T-helper 1 cell treated with Interleukin-12 subunit alpha and Interleukin-12 subunit beta and Interleukin-4 antibody, amounts not matched to agents 30 μg/mL and 1 μg/mL, for 36 hours (primary cell): ENCODE results near the gene LTB4R.
"Not testable (repeated sequence)": the region's sequence is repeated elsewhere in the genome, so short reads cannot be mapped to it uniquely, and the experiment has no call there.

Source experiments
- H3K27ac Mint-ChIP-seq: one replicate; pipeline ENCODE4 v1.8.0; 2021; ENCODE audit warnings: mild to moderate bottlenecking, mixed read lengths
- H3K27me3 Mint-ChIP-seq: one replicate; pipeline ENCODE4 v1.8.0; 2021; ENCODE audit warnings: low read depth, mixed read lengths
- H3K36me3 Mint-ChIP-seq: one replicate; pipeline ENCODE4 v1.8.0; 2021; ENCODE audit warnings: low read depth, mixed read lengths
- H3K4me1 Mint-ChIP-seq: one replicate; pipeline ENCODE4 v1.8.0; 2021; ENCODE audit warnings: low read depth, mixed read lengths
- H3K4me3 Mint-ChIP-seq: one replicate; pipeline ENCODE4 v1.8.0; 2021; ENCODE audit warnings: mild to moderate bottlenecking, moderate library complexity, mixed read lengths
- H3K9me3 Mint-ChIP-seq: one replicate; pipeline ENCODE4 v1.8.0; 2021; ENCODE audit warnings: mixed read lengths

The LTB4R gene

DNA sequence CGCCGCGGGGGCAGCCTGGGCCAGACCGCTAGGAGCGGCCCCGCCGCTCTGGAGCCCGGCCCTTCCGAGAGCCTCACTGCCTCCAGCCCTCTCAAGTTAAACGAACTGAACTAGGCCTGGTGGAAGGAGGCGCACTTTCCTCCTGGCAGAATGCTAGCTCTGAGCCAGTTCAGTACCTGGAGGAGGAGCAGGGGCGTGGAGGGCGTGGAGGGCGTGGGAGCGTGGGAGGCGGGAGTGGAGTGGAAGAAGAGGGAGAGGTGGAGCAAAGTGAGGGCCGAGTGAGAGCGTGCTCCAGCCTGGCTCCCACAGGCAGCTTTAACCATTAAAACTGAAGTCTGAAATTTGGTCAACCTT is 5.3 kb downstream of the LTB4R start:
- Mint-ChIP-seq H3K27me3 (peaks cover 11% of the 10 kb centered on the region), H3K4me1 (peaks cover 48% of the 10 kb centered on the region), H3K9me3 (no peaks in the 10 kb centered on the region), H3K36me3 (peaks cover 18% of the 10 kb centered on the region), H3K4me3 (no peak overlapping the region), H3K27ac (no peak overlapping the region)

DNA sequence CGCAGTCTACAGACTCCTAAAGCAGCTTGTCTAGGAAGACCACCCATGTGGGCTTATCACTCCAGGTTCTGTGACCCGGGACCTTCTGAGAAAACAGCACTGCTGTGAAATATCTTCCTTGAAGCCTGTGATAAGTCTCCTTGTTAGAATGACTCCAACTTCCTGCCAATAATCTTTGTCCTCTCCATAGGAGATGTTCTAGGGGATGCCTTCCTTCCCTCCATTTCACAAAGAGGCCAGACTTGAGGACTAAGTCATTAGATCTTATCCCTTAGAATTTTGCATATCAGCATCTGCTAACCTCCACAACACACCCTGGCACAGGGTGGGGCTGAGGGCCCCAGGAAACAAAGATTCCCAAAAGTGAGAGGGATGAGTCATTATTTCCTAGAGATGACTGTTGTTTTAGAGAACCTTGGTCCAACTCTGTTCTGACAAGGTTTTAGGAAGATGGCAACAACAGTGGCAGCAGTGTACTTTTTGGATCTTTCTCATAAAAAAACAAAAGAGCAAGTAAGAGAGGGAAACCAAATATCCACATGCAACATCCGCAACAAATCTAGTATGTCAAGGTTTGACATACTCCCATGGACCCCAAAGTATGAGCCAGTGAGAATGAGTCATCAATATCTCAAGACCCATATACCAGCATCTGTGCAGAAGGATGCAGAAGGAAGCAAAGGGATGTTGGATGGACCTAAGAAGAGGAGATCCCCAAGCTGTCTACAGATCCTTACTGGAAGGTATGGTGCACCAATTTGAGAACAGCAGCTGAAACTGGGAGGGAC is 6.0 kb downstream of the LTB4R start:
- peaks cover 41% of the 10 kb centered on the region for H3K4me1 Mint-ChIP-seq
- peaks cover 11% of the 10 kb centered on the region for H3K27me3 Mint-ChIP-seq
- H3K9me3 Mint-ChIP-seq: no peaks in the 10 kb centered on the region
- peaks cover 11% of the 10 kb centered on the region for H3K36me3 Mint-ChIP-seq
- H3K4me3 Mint-ChIP-seq: peak overlapping the region; percentile 11
- H3K27ac Mint-ChIP-seq: no peak overlapping the region

DNA sequence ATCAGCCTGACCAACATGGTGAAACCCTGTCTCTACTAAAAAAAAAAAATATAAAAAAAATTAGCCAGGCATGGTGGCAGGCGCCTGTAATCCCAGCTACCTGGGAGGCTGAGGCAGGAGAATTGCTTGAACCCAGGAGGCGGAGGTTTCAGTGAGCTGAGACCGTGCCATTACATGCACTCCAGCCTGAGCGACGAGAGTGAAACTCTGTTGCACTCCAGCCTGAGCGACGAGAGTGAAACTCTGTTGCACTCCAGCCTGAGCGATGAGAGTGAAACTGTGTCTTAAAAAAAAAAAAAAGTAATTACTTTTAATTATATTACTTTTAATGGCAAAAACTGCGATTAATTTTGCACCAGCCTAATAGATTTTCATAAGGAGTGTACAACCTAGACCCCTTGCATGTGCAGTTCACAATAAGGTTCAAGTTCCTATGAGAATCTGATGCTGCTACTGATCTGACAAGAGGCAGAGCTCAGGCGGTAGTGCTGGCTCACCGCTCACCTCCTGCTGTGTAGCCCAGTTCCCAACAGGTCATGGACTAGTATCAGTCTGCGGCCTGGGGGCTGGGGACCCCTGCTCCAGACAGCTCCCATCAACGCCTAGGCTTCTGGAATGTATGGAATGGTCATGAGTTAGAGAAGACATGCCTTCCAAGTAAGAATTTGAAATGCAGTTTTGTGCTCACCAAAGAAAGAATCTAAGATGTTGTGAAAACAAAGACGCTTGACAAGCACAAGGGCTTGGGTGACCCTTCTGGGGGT is 10.1 kb downstream of the LTB4R start:
- H3K27me3 Mint-ChIP-seq: peaks cover 14% of the 10 kb centered on the region
- H3K36me3 Mint-ChIP-seq: peaks cover 2% of the 10 kb centered on the region
- no peaks in the 10 kb centered on the region for H3K9me3 Mint-ChIP-seq
- peaks cover 8% of the 10 kb centered on the region for H3K4me1 Mint-ChIP-seq
- H3K27ac Mint-ChIP-seq: peak overlapping the region; percentile 1
- H3K4me3 Mint-ChIP-seq: no peak overlapping the region

DNA sequence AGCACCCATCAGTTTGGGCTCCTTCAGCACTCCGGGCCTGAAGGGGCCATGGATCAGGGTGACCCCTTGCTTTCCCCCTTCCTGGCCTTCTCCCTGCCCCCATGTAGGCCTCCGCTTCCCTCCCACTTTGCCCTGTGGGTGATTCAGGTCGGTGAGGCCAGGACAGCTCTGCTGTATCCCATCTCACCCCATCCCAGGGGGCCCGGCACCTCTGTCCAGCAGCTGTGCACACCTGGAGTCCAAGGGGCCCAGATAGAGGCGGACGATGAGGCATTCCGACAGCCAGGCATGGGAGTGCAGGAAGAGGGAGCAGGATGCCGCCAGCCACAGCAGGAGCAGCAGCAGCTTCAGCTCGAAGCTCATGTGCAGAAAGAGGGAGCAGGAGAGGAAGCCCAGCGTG is 11.4 kb downstream of the LTB4R start:
- Mint-ChIP-seq H3K27me3 (peaks cover 14% of the 10 kb centered on the region), H3K4me3 (no peak overlapping the region), H3K27ac (no peak overlapping the region), H3K9me3 (no peaks in the 10 kb centered on the region), H3K36me3 (no peaks in the 10 kb centered on the region), H3K4me1 (peaks cover 8% of the 10 kb centered on the region)

DNA sequence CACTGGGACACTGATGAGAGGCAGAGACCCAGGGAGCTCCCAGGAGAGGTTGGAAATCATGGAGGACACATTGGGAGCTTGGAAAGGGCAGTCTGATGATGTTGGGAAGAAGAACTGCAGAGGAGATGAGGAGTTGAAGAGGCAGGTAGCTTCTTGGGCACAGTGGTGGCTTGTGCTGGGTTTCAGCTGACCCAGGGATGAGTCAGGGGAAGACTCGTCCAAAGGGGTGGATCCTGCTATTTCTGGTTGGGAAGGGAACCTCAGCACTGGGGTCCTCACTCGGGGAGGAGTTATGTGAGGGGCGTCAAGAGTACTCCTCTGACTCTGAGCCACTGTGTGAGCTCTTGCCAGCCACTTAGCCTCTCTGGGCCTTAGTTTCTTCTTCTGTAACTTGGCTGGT is 12.0 kb downstream of the LTB4R start:
- Mint-ChIP-seq H3K9me3 (no peaks in the 10 kb centered on the region), H3K27me3 (peaks cover 14% of the 10 kb centered on the region), H3K36me3 (no peaks in the 10 kb centered on the region), H3K4me3 (no peak overlapping the region), H3K4me1 (peaks cover 7% of the 10 kb centered on the region), H3K27ac (no peak overlapping the region)

DNA sequence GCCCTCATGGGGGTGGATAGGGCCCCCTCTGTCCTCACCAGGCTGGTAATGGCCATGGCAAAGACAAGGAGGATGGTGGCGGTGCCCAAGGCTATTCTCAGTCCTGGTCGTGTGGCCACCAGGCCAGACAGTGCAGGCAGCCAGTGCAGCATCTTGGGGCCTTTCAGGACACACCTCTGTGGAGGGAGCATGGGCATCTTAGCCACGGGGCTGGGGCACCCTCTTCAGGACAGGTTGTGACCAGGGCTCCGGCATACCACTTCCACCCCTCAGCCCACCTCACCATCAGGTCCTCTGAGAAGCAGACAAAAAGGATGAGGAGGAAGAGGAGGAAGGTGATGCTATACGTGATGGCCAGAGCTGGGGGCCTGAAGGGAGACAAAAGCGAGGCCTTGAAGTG is 12.7 kb downstream of the LTB4R start:
- H3K9me3 Mint-ChIP-seq: no peaks in the 10 kb centered on the region
- no peak overlapping the region for H3K27ac Mint-ChIP-seq
- H3K36me3 Mint-ChIP-seq: no peaks in the 10 kb centered on the region

DNA sequence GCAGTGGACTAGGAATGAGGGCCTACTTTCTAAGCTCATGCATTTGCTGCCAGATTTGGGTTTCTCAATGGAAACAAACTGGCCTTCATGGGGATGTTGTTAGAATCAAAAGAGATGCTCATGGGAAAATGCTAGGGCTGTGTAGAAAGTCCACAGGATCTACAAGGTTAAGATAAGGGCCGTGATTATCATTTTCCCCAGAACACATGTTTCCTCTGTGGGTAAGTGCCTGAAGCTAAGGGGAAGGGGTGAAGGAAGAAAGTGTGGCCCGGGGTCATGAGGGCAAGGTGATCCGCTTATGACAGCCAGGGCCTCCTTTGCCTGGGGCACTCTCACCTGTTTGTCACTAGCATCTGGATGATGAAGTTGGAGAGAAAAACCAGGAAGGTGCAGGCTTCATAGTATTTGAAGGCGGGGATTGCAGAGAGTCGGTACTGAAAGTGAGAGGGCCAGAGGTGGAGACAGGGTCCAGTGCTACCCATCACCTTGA is 13.8 kb downstream of the LTB4R start:
- H3K27me3 Mint-ChIP-seq: peaks cover 11% of the 10 kb centered on the region
- H3K9me3 Mint-ChIP-seq: no peaks in the 10 kb centered on the region
- peaks cover 20% of the 10 kb centered on the region for H3K4me1 Mint-ChIP-seq
- H3K4me3 Mint-ChIP-seq: no peak overlapping the region
- H3K27ac Mint-ChIP-seq: no peak overlapping the region
- H3K36me3 Mint-ChIP-seq: no peaks in the 10 kb centered on the region

More for the DNA sequence above, 12.7 kb downstream of the LTB4R start:
- peaks cover 12% of the 10 kb centered on the region for H3K4me1 Mint-ChIP-seq
- H3K27me3 Mint-ChIP-seq: peaks cover 14% of the 10 kb centered on the region
- no peak overlapping the region for H3K4me3 Mint-ChIP-seq

DNA sequence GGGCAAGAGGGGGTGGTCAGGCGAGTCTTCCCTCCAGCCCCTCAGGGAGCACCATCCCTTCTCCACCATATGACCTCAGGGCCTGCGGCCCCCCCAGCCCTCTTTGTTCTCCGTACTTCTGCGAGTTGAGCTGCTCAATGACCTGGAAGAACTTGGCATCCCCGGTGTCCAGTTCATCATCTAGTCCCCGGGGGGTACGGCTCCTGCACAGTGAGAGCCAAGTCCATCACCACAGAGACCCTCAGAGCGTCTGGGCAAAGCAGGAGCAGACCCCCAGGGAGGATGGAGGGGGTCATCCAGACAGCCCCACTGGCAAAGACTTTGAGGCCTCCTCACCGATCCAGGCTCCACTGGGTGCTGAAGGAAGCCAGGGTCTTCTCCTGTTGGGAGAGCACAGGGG is 14.7 kb downstream of the LTB4R start:
- no peaks in the 10 kb centered on the region for H3K9me3 Mint-ChIP-seq
- no peaks in the 10 kb centered on the region for H3K36me3 Mint-ChIP-seq
- H3K4me3 Mint-ChIP-seq: no peak overlapping the region
- no peak overlapping the region for H3K27ac Mint-ChIP-seq
- H3K27me3 Mint-ChIP-seq: peaks cover 17% of the 10 kb centered on the region
- peaks cover 23% of the 10 kb centered on the region for H3K4me1 Mint-ChIP-seq

DNA sequence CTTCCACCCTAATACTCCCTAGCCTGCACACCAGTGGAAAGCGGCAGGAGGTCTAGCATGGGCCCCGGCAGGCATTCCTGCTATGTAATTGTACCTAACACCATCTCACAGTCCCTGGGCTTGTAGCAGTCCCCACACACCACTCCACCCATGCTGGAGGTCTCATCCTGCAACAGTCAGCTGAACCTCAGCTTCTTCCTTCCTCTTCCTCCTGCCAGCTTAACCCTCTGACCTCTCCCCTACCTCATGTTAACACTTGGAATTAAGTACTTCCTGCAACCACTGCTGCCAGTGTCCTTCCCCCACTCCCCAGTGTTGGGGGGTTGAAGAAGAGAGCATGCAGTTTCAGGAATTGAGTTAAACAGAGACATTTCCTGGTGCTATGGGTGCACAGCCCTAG is 16.0 kb downstream of the LTB4R start:
- Mint-ChIP-seq H3K27ac (peak overlapping the region; percentile 74), H3K4me3 (no peak overlapping the region), H3K27me3 (peaks cover 27% of the 10 kb centered on the region), H3K9me3 (no peaks in the 10 kb centered on the region), H3K36me3 (no peaks in the 10 kb centered on the region), H3K4me1 (peaks cover 30% of the 10 kb centered on the region)

DNA sequence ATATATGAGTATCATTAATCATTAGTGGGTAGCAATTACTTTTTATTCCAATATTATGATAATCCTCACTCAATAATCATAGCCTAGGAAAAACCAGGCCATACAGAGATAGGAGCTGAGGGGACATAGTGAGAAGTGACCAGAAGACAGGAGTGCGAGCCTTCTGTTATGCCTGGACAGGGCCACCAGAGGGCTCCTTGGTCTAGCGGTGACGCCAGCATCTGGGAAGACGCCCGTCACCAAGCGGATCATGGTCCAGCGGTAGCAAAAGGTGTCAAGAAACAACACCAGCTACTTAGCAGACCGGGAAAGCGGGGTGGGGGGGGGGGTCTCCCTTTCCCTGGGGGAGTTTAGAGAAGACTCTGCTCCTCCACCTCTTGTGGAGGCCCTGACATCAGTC is 16.6 kb downstream of the LTB4R start:
- Mint-ChIP-seq H3K27me3 (peaks cover 29% of the 10 kb centered on the region), H3K4me1 (peaks cover 33% of the 10 kb centered on the region)
- not testable (repeated sequence) for H3K36me3 Mint-ChIP-seq, H3K9me3 Mint-ChIP-seq, H3K27ac Mint-ChIP-seq, H3K4me3 Mint-ChIP-seq

DNA sequence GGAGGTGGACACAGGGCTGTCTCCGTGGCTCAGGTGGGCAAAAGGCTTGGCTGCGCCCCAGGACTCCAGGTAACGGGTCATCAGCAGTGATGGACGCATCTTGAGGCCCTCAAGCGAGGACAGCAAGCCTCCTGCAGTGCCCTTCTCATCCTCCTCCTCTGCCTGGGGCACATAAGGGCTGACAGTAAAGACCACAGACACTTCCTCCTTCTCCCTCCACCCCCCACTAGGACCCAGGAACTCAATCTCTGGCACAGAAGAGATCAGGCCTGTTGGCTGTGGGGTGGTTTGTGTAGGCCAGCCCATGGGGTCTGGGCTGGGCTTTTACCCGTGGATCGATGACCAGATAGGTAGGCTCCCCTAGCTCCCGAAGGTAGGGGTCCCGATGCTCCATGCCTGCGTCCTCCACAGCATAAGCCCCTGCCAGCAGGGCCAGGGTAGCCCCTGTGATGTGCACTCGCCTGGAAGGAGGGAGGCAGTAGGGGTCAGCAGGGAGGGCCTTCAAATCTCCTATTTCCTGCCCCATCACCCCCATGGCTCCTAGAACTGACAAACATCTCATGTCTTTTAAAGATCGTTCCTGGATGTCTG is 17.9 kb downstream of the LTB4R start:
- no peaks in the 10 kb centered on the region for H3K36me3 Mint-ChIP-seq
- peaks cover 35% of the 10 kb centered on the region for H3K27me3 Mint-ChIP-seq
- no peak overlapping the region for H3K4me3 Mint-ChIP-seq
- H3K4me1 Mint-ChIP-seq: peaks cover 36% of the 10 kb centered on the region
- H3K27ac Mint-ChIP-seq: peak overlapping the region; percentile 26
- no peaks in the 10 kb centered on the region for H3K9me3 Mint-ChIP-seq

DNA sequence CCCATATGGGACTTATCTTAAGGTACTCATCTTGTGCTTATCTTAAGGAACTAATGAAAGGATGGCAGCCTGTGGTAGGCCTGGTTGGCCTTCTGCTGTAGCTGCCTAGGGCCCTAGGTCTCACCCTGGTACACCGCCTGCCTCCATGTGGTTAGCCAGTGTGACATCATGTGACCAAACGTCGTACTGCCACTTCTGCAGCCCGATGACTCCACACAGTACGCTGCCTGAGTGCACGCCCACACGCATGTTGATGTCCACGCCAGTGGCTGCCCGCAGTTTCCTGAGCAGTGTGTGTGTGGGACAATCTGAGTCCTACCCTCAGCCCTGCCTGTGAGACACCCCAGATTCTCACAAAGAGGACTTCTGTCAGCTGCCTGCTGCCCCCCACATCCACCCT is 18.4 kb downstream of the LTB4R start:
- no peaks in the 10 kb centered on the region for H3K36me3 Mint-ChIP-seq
- peak overlapping the region; percentile 26 for H3K27ac Mint-ChIP-seq
- no peaks in the 10 kb centered on the region for H3K9me3 Mint-ChIP-seq
- no peak overlapping the region for H3K4me3 Mint-ChIP-seq
- peaks cover 39% of the 10 kb centered on the region for H3K27me3 Mint-ChIP-seq
- H3K4me1 Mint-ChIP-seq: peaks cover 39% of the 10 kb centered on the region

DNA sequence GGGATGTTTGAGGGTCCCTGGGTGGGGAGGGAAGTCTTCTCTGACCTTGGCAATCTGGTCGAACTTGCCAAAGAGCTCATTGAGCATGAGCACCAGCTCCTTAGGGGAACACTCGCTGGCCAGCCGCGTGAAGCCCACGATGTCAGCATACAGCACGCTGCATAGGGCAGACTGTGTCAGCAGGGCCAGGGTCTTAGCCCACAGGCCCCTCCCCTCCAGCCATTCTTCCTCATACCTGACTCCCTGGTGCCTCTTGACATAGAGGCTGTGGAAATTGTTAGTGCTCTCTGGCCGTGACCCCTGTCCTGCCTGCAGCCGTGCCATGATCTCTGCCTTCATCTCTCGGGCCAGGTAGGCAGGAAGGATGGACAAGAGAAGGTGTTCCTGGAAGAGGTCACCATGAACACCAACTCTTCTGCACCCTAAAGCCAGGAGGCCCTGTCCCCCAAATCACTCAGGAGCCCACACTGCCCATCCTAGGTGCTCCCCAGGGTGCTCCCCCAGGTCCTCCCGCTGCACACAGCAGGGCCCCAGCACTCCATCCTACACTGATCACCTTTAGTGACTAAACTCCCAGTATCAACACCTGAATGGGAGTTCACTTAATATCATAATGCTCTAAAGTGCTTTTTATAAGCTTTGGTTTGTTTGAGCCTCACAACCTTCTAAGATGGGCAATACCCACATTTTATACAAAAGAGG is 19.8 kb downstream of the LTB4R start:
- peaks cover 41% of the 10 kb centered on the region for H3K4me1 Mint-ChIP-seq
- peaks cover 47% of the 10 kb centered on the region for H3K27me3 Mint-ChIP-seq
- no peak overlapping the region for H3K4me3 Mint-ChIP-seq
- H3K36me3 Mint-ChIP-seq: peaks cover 6% of the 10 kb centered on the region
- H3K9me3 Mint-ChIP-seq: no peaks in the 10 kb centered on the region
- H3K27ac Mint-ChIP-seq: no peak overlapping the region

DNA sequence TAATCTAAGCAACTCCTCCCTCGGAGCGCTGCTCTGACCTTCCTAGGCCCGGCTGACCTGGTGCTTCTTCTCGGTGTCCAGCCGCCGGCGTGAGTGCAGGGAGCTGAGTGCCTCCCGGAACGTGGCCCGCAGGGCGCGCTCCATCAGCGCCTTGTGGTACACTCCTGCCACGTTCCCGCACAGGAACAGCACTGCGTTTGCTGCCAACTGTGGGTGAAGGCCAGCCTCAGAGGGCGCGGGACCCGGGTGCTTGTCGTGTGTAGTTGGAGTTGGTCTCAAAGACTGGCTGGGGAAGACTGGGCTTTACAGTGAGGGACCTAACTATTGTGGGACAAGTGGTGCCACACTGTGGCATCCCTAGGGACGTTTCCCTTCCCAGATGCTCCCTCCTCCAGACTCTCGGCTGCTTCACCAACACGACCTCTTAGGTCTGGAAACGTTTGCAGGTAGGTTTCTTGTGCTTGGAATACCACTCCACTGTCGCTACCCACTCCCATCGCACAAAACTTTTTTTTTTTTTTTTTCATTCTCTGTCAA is 20.5 kb downstream of the LTB4R start:
- peak overlapping the region; percentile 78 for H3K4me3 Mint-ChIP-seq
- H3K36me3 Mint-ChIP-seq: peaks cover 12% of the 10 kb centered on the region
- peaks cover 42% of the 10 kb centered on the region for H3K4me1 Mint-ChIP-seq
- peaks cover 47% of the 10 kb centered on the region for H3K27me3 Mint-ChIP-seq
- H3K27ac Mint-ChIP-seq: peak overlapping the region; percentile 71
- H3K9me3 Mint-ChIP-seq: no peaks in the 10 kb centered on the region
